Caco-2 (cell line): Measurements from ENCODE around the gene CST7. TPM values are rescaled to one million over a fixed set of nuclear protein-coding genes. Genes with fewer than 3 reads are reported as not detected.

Source experiments
- BruUV-seq: library from RNA; stranded (reverse); fragments of 400-500 nt; replicated peaks from 2 replicates; lab custom pipeline; 2021; lab: Mats Ljungman, UMichigan
- CTCF ChIA-PET: fragments of 300-600 bp; sonication (Branson Sonifier 250); formaldehyde crosslinking; loops from one replicate; lab custom pipeline; 2022; ENCODE audit warnings: antibody characterized with exemption; lab: Charles Lee
- POLR2A ChIA-PET: fragments of 300-600 bp; sonication (Branson Sonifier 250); formaldehyde crosslinking; loops from one replicate; lab custom pipeline; 2022; ENCODE audit warnings: antibody characterized with exemption; lab: Charles Lee
- DNase-seq, 2 experiments: peaks; one replicate each; pipeline versions ENCODE4 v3.0.0 to v3.0.0-alpha.2; 2020 to 2022
- H3K27me3 ChIP-seq: replicated peaks from 2 replicates; pipeline ENCODE4 v1.6.0; 2011; ENCODE audit warnings: low read length; ENCODE audit not compliant: control insufficient read depth, insufficient read depth
- H3K36me3 ChIP-seq: 2 replicates; pipeline ENCODE4 v1.5.1; 2011; ENCODE audit warnings: low read length; ENCODE audit not compliant: control insufficient read depth, insufficient read depth
- H3K4me1 ChIP-seq: fragments of 250-450 bp; sonication (Bioruptor Pico); 2 replicates; pipeline ENCODE4 v1.5.1; 2020; ENCODE audit warnings: mild to moderate bottlenecking
- H3K4me3 ChIP-seq: 2 replicates; pipeline ENCODE4 v1.5.1; 2011; ENCODE audit warnings: low read depth, mild to moderate bottlenecking, control low read depth, low read length
- H3K9me3 ChIP-seq: fragments of 250-450 bp; sonication (Bioruptor Pico); 2 replicates; pipeline ENCODE4 v1.5.1; 2020; ENCODE audit warnings: mild to moderate bottlenecking, moderate library complexity
- H3K27ac Mint-ChIP-seq: one replicate; pipeline ENCODE4 v1.8.0; 2022; ENCODE audit warnings: mixed read lengths; ENCODE audit not compliant: unreplicated experiment
- H3K27me3 Mint-ChIP-seq: one replicate; pipeline ENCODE4 v1.8.0; 2022; ENCODE audit warnings: mixed read lengths; ENCODE audit not compliant: insufficient read depth, unreplicated experiment
- H3K36me3 Mint-ChIP-seq: one replicate; pipeline ENCODE4 v1.8.0; 2022; ENCODE audit warnings: mild to moderate bottlenecking, mixed read lengths; ENCODE audit not compliant: insufficient read depth, unreplicated experiment
- H3K4me1 Mint-ChIP-seq: one replicate; pipeline ENCODE4 v1.8.0; 2022; ENCODE audit warnings: low read depth, mixed read lengths; ENCODE audit not compliant: unreplicated experiment
- H3K4me3 Mint-ChIP-seq: one replicate; pipeline ENCODE4 v1.8.0; 2022; ENCODE audit warnings: mild to moderate bottlenecking, moderate library complexity, mixed read lengths; ENCODE audit not compliant: unreplicated experiment
- H3K9me3 Mint-ChIP-seq: one replicate; pipeline ENCODE4 v1.8.0; 2022; ENCODE audit warnings: mixed read lengths; ENCODE audit not compliant: unreplicated experiment
- CTCF ChIP-seq, 2 experiments: fragments of 200-600 bp in 1 of 2; IDR thresholded peaks; 1 replicate in 1 of 2; 2 replicates in 1 of 2; pipeline versions ENCODE4 v1.5.1 to v1.8.0; 2011 to 2022; ENCODE audit warnings: antibody characterized with exemption in 1 of 2, control low read depth in 1 of 2, inconsistent platforms in 1 of 2, low read depth in 1 of 2, low read length in 1 of 2, mild to moderate bottlenecking in 1 of 2, moderate library complexity in 1 of 2; ENCODE audit not compliant: insufficient read depth in 1 of 2, severe bottlenecking in 1 of 2, unreplicated experiment in 1 of 2
- intact Hi-C: fragments of 100-400 bp; cut with micrococcal nuclease; formaldehyde crosslinking; loops from one replicate; pipeline ENCODE4 v1.10.0; 2022; ENCODE audit not compliant: unreplicated experiment
- total RNA-seq: library from RNA; stranded (reverse); gene quantifications from 2 replicates; pipeline ENCODE4 v1.2.3, GENCODE V29; 2022

CST7 gene
- total RNA-seq, 1 experiment from 2014 or later, result not detected

- Histone ChIP-seq H3K4me1 (no peaks in the 10 kb centered on the region), H3K36me3 (peaks cover 1% of the 10 kb centered on the region), H3K4me3 (no peak overlapping the region), H3K27me3 (no peaks in the 10 kb centered on the region), H3K9me3 (no peaks in the 10 kb centered on the region)
- TSS peak; percentile 80 for BruUV-seq
- DNase-seq, result no peak
- H3K4me1 Mint-ChIP-seq, result no peaks in the 10 kb centered on the region
- no peak overlapping the region for H3K4me3 Mint-ChIP-seq
- no peaks in the 10 kb centered on the region for H3K27me3 Mint-ChIP-seq
- no peak for TF ChIP-seq CTCF (IDR thresholded peaks at IDR 0.05; ENCODE audit: insufficient read depth in 1 of 2, low read depth in 1 of 2, low read length in 1 of 2, severe bottlenecking in 1 of 2, unreplicated experiment in 1 of 2)
- POLR2A ChIA-PET, result no interaction called here
- peaks cover 14% of the 10 kb centered on the region for H3K9me3 Mint-ChIP-seq
- intact Hi-C loops, result no loop called here
- CTCF ChIA-PET, result no interaction called here
- peaks cover 44% of the 10 kb centered on the region for H3K36me3 Mint-ChIP-seq
- H3K27ac Mint-ChIP-seq, result no peak overlapping the region
Measured at GRCh38 chr20:25006431-25007167, 57.5 kb downstream of the CST7 start.

DNA sequence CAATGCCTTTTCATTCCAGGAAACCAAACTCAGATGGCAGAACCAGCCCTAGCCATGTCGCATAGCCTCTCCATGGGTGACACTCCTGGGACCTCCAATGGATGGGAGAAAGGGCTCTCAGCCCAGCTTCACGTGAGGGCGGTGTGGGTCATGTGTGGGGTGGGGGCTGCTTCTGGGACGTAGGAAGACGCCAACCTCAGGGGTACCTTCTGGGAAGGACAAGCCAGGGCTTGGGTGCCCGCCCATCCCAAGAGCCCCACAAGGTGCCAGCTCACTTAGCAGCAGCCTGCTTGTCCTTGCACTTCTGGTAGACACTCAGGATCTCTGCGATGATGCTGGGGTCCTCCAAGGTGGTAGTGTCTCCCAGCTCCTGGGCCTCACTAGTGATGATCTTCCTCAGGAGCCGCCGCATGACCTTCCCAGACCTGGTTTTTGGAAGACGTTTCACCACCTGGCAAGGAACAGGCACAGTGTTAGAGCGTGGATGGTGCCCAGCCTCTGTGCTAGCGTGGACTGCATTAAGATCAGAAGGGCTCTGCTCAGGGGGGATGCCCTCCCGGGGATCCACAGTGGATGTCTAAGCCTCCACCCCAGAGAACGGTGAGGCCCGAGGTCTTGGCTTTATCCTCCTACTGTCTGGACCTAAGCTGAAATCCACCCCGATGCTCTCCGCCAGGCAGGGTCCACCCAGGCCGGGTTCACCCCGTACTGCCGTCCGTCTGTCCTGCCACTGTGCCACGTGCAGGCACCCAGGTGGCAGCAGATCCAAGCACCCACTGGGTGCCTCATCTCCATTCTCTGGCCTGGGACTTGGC, 58.6 kb downstream of the CST7 start:
- H3K27me3 Mint-ChIP-seq, result no peaks in the 10 kb centered on the region
- ChIA-PET CTCF (no interaction called here), POLR2A (no interaction called here)

More for the DNA sequence above, 58.6 kb downstream of the CST7 start:
- Histone ChIP-seq H3K9me3 (no peaks in the 10 kb centered on the region), H3K4me1 (no peaks in the 10 kb centered on the region), H3K27me3 (no peaks in the 10 kb centered on the region), H3K4me3 (no peak overlapping the region), H3K36me3 (peaks cover 1% of the 10 kb centered on the region)
- Mint-ChIP-seq H3K9me3 (peaks cover 12% of the 10 kb centered on the region), H3K4me3 (no peak overlapping the region), H3K36me3 (peaks cover 46% of the 10 kb centered on the region), H3K4me1 (no peaks in the 10 kb centered on the region), H3K27ac (no peak overlapping the region)
- peak in 1 of 2 experiments; percentile 23 for DNase-seq
- intact Hi-C loops, result no loop called here
- no peak for TF ChIP-seq CTCF (IDR thresholded peaks at IDR 0.05; ENCODE audit: insufficient read depth in 1 of 2, low read depth in 1 of 2, low read length in 1 of 2, severe bottlenecking in 1 of 2, unreplicated experiment in 1 of 2)
- no TSS peak for BruUV-seq
